Measurements from ENCODE around the gene MYH6. TPM values are rescaled to one million over a fixed set of nuclear protein-coding genes. Genes with fewer than 3 reads are reported as not detected.

The MYH6 gene
- total and polyA plus RNA-seq, 4 donors = 0.05 to 0.17 (median 0.06) TPM; not detected in 1

GRCh38 chr14:23379366-23380196, 28.5 kb downstream of the MYH6 start:
- no peaks in the 10 kb centered on the region for H3K9me3 ChIP-seq (ENCODE audit: control insufficient read depth in 4 of 4, low read length in 3 of 4)
- peak; percentile 75 for DNase-seq (ENCODE audit: low spot score)
- 35% methylated on average over 12 of the region's 12 CpGs for WGBS
- no peak overlapping the region for H3K4me3 ChIP-seq (ENCODE audit: low read depth in 1 of 3, low read length in 3 of 3)
- H3K36me3 ChIP-seq (ENCODE audit: control insufficient read depth in 4 of 4, insufficient read depth in 3 of 4, low read depth in 1 of 4, low read length in 3 of 4) = no peaks in the 10 kb centered on the region
- H3K4me1 ChIP-seq (ENCODE audit: control insufficient read depth in 4 of 4, insufficient read depth in 4 of 4, low read length in 3 of 4) = no peaks in the 10 kb centered on the region
- no peak overlapping the region for H3K9ac ChIP-seq (ENCODE audit: low read depth in 1 of 2, low read length in 2 of 2)
- TF ChIP-seq ATF3 (IDR thresholded peaks at IDR 0.05) = no peak
- peak; percentile 93 for TF ChIP-seq CTCF (IDR thresholded peaks at IDR 0.05; ENCODE audit: low read depth, low read length, missing input control)
- peak; percentile 93 to 99 for TF ChIP-seq RAD21 (IDR thresholded peaks at IDR 0.05)
- no peak for TF ChIP-seq EGR1 (IDR thresholded peaks at IDR 0.05; ENCODE audit: low read depth in 2 of 2)
- H3K27me3 ChIP-seq (ENCODE audit: control insufficient read depth in 4 of 4, insufficient read depth in 4 of 4, low read length in 3 of 4) = no peaks in the 10 kb centered on the region
- H3K27ac ChIP-seq (ENCODE audit: low read depth in 1 of 2, low read length in 2 of 2) = no peak overlapping the region

GRCh38 chr14:23378612-23379220, 29.4 kb downstream of the MYH6 start:
- Histone ChIP-seq H3K27me3 (ENCODE audit: control insufficient read depth in 4 of 4, insufficient read depth in 4 of 4, low read length in 3 of 4) (no peaks in the 10 kb centered on the region), H3K4me3 (ENCODE audit: low read depth in 1 of 3, low read length in 3 of 3) (no peak overlapping the region), H3K27ac (ENCODE audit: low read depth in 1 of 2, low read length in 2 of 2) (no peak overlapping the region), H3K36me3 (ENCODE audit: control insufficient read depth in 4 of 4, insufficient read depth in 3 of 4, low read depth in 1 of 4, low read length in 3 of 4) (no peaks in the 10 kb centered on the region), H3K9ac (ENCODE audit: low read depth in 1 of 2, low read length in 2 of 2) (no peak overlapping the region), H3K4me1 (ENCODE audit: control insufficient read depth in 4 of 4, insufficient read depth in 4 of 4, low read length in 3 of 4) (no peaks in the 10 kb centered on the region), H3K9me3 (ENCODE audit: control insufficient read depth in 4 of 4, low read length in 3 of 4) (no peaks in the 10 kb centered on the region)
- no peak for DNase-seq (ENCODE audit: low spot score)
- TF ChIP-seq ZBTB33 (IDR thresholded peaks at IDR 0.05) = no peak
- TF ChIP-seq CTCF (IDR thresholded peaks at IDR 0.05; ENCODE audit: low read depth, low read length, missing input control) = no peak
- WGBS = 77% methylated on average over 11 of the region's 11 CpGs

Measured in liver (tissue), 9 donors.